Measurements from ENCODE around the gene ACTA1. TPM values are rescaled to one million over a fixed set of nuclear protein-coding genes. Genes with fewer than 3 reads are reported as not detected.

The ACTA1 gene
- total RNA-seq, 1 donor from 2014 or later: 7,565 TPM

DNA sequence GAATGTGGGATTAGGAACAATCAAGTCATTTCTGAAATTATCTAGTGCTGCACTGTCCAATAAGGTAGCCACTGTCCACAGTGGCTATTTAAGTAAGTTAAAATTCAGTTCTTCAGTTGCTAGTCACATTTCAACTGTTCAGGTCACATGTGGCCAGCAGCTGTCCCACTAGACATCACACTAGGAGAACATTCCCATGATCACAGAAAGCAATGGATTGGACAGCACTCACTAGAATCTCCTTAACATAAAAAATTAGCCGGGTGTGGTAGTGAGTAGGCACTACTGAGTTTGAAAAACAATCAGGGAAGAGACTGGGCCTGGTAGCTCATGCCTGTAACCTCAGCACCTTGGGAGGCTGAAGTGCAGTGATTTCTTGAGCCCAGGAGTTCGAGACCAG lies 40.6 kb upstream of the ACTA1 start:
- TF ChIP-seq, protein P1, sequence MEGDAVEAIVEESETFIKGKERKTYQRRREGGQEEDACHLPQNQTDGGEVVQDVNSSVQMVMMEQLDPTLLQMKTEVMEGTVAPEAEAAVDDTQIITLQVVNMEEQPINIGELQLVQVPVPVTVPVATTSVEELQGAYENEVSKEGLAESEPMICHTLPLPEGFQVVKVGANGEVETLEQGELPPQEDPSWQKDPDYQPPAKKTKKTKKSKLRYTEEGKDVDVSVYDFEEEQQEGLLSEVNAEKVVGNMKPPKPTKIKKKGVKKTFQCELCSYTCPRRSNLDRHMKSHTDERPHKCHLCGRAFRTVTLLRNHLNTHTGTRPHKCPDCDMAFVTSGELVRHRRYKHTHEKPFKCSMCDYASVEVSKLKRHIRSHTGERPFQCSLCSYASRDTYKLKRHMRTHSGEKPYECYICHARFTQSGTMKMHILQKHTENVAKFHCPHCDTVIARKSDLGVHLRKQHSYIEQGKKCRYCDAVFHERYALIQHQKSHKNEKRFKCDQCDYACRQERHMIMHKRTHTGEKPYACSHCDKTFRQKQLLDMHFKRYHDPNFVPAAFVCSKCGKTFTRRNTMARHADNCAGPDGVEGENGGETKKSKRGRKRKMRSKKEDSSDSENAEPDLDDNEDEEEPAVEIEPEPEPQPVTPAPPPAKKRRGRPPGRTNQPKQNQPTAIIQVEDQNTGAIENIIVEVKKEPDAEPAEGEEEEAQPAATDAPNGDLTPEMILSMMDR (IDR thresholded peaks at IDR 0.05; ENCODE audit: borderline replicate concordance): no peak

DNA sequence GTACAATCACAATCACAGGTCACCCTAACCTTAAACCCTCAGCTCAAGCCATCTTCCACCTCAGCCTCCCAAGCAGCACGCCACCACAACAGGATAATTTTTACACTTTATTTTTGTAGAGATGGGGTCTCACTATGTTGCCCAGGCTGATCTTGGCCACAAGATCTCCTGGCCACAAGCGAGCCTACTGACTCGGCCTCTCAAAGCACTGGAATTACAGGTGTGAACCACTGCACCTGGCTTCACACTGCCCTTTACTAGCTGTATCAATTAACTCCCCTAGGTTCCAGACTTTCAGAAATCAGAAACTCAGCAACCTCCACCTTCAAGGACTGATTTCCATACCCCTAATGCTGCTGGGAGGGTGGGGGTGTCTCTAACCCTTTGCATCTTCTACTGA lies 37.3 kb upstream of the ACTA1 start:
- intact Hi-C loops (cut with micrococcal nuclease): no loop called here
- Histone ChIP-seq H3K27me3 (ENCODE audit: low read depth) (no peaks in the 10 kb centered on the region), H3K9me3 (replicated peaks) (no peaks in the 10 kb centered on the region), H3K36me3 (peaks cover 92% of the 10 kb centered on the region), H3K27ac (replicated peaks) (no peak overlapping the region), H3K4me3 (no peak overlapping the region), H3K4me1 (peaks cover 4% of the 10 kb centered on the region)
- TF ChIP-seq, protein P1 (IDR thresholded peaks at IDR 0.05; ENCODE audit: borderline replicate concordance): no peak
- no peak for DNase-seq

More for the DNA sequence above, 40.6 kb upstream of the ACTA1 start:
- Histone ChIP-seq H3K27ac (replicated peaks) (no peak overlapping the region), H3K4me3 (no peak overlapping the region), H3K36me3 (peaks cover 89% of the 10 kb centered on the region), H3K9me3 (replicated peaks) (no peaks in the 10 kb centered on the region), H3K4me1 (no peaks in the 10 kb centered on the region), H3K27me3 (ENCODE audit: low read depth) (no peaks in the 10 kb centered on the region)
- DNase-seq: no peak
- intact Hi-C loops (cut with micrococcal nuclease): no loop called here

DNA sequence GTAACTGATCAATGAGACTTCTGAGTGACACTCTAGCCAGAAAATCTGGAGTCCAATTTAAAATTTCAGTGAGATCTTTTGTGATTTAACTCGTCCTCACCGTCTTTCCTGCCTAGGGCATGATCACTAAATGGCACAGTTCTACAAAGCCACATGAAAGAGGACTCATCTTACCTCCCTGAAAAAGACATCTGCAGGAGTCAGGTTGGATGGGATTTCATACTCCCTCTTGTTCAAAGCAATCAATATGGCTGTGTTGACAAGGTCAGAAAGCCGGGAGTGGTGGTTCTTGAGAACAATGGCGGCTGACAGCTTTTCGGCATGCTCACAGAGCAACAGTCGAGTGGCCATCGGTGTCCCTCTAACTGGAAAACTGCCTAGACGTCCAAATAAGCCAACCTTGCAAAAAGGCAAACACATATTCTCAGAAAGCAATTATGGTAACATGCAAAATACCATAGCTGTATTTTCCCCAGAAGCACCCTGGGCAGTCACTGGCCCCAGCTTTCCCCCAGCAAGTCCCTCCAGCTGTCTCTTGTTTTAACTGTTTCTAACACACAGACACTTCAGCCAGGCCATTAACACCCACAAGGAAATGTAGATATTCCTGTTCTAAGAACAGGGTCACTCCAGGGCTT lies 36.6 kb upstream of the ACTA1 start:
- TF ChIP-seq, protein P1 (IDR thresholded peaks at IDR 0.05; ENCODE audit: borderline replicate concordance): no peak
- peaks cover 92% of the 10 kb centered on the region for H3K36me3 ChIP-seq
- H3K27me3 ChIP-seq (ENCODE audit: low read depth): no peaks in the 10 kb centered on the region
- DNase-seq: no peak
- no peak overlapping the region for H3K27ac ChIP-seq (replicated peaks)
- intact Hi-C loops (cut with micrococcal nuclease): no loop called here
- peaks cover 4% of the 10 kb centered on the region for H3K4me1 ChIP-seq
- H3K4me3 ChIP-seq: no peak overlapping the region
- H3K9me3 ChIP-seq (replicated peaks): no peaks in the 10 kb centered on the region

DNA sequence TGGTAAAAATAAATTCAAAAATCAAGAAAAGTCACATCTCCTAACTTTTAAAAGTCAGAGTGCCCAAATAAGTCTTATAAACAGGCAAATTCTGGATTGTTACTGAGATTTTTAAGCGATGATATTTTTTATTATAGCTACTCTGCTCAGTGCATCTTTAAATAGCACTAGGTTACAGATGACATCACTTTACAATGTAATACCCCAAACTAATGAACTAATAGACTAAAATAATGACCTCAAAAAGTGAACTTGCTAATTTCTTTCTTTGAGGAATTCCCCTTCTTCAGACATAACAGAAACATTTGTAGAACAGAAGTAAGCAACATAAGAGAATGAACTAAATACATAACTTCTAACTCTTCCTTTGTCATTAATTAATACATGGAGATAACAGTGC lies 33.0 kb upstream of the ACTA1 start:
- Histone ChIP-seq H3K27me3 (ENCODE audit: low read depth) (no peaks in the 10 kb centered on the region), H3K27ac (replicated peaks) (no peak overlapping the region), H3K4me3 (no peak overlapping the region), H3K4me1 (peaks cover 5% of the 10 kb centered on the region), H3K36me3 (peaks cover 93% of the 10 kb centered on the region), H3K9me3 (replicated peaks) (no peaks in the 10 kb centered on the region)
- TF ChIP-seq, protein P1 (IDR thresholded peaks at IDR 0.05; ENCODE audit: borderline replicate concordance): no peak
- DNase-seq: no peak
- intact Hi-C loops (cut with micrococcal nuclease): no loop called here

DNA sequence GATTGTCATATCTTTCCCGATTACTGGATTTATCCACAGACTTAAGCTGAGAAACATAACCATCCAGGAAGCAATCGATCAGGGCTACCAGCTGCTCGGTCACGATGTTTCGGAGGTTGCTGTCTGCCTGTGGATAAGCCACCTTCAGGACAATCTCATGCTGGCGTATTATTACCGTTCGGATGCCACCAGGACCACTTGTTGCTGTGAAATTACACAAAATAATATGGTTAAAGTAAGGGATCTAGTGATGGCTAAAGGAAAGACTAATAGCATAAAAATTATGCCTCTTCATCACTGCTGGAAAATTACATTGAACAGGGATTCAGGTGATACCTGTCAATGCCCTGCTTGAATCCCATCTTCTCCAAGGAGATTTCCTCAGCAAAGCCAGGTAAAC lies 30.8 kb upstream of the ACTA1 start:
- Histone ChIP-seq H3K4me1 (peaks cover 19% of the 10 kb centered on the region), H3K36me3 (peaks cover 95% of the 10 kb centered on the region)
- intact Hi-C loops (cut with micrococcal nuclease): no loop called here

More for the DNA sequence above, 30.8 kb upstream of the ACTA1 start:
- H3K9me3 ChIP-seq (replicated peaks): no peaks in the 10 kb centered on the region
- TF ChIP-seq, protein P1 (IDR thresholded peaks at IDR 0.05; ENCODE audit: borderline replicate concordance): no peak
- no peak for DNase-seq
- no peaks in the 10 kb centered on the region for H3K27me3 ChIP-seq (ENCODE audit: low read depth)
- no peak overlapping the region for H3K4me3 ChIP-seq
- H3K27ac ChIP-seq (replicated peaks): no peak overlapping the region

All from left ventricle myocardium inferior (tissue), 1 donor.